WTC11 (cell line): ENCODE data around the gene IFITM10. TPM values are rescaled to one million over a fixed set of nuclear protein-coding genes. Genes with fewer than 3 reads are reported as not detected.

Source experiments
- ATAC-seq: fragments of 200-7000 bp; cut with Tn5 transposase; 2 replicates; pipeline ENCODE4 v1.10.0; 2021; ENCODE audit warnings: mild to moderate bottlenecking, moderate library complexity
- CTCF ChIA-PET: fragments of 300-600 bp; sonication (Branson Sonifier 250); formaldehyde crosslinking; loops from one replicate; lab custom pipeline; 2021; ENCODE audit warnings: antibody characterized with exemption; lab: Charles Lee
- POLR2A ChIA-PET: fragments of 350-600 bp; sonication (Branson Sonifier 250); formaldehyde crosslinking; loops from one replicate; lab custom pipeline; 2021; ENCODE audit warnings: antibody characterized with exemption; lab: Charles Lee
- DNase-seq: peaks from one replicate; pipeline ENCODE4 v3.0.0; 2021; ENCODE audit warnings: low spot score
- H3K27ac Mint-ChIP-seq: 2 replicates; pipeline ENCODE4 v1.8.0; 2021; ENCODE audit warnings: mixed read lengths
- H3K27me3 Mint-ChIP-seq: 2 replicates; pipeline ENCODE4 v1.8.0; 2021; ENCODE audit warnings: low read depth, mild to moderate bottlenecking, moderate library complexity, mixed read lengths
- H3K36me3 Mint-ChIP-seq: 2 replicates; pipeline ENCODE4 v1.8.0; 2021; ENCODE audit warnings: mixed read lengths
- H3K4me1 Mint-ChIP-seq: 2 replicates; pipeline ENCODE4 v1.8.0; 2022; ENCODE audit warnings: mixed read lengths
- H3K4me3 Mint-ChIP-seq: 2 replicates; pipeline ENCODE4 v1.8.0; 2021; ENCODE audit warnings: mild to moderate bottlenecking, moderate library complexity, mixed read lengths
- H3K9me3 Mint-ChIP-seq: 2 replicates; pipeline ENCODE4 v1.8.0; 2021; ENCODE audit warnings: mixed read lengths
- ATF2 ChIP-seq: sonication (generic); formaldehyde crosslinking; IDR thresholded peaks from 2 replicates; pipeline ENCODE4 v1.8.1; 2022; ENCODE audit warnings: low read depth, missing genetic modification reagents, borderline replicate concordance
- ATF3 ChIP-seq: sonication (generic); formaldehyde crosslinking; conservative IDR thresholded peaks from 2 replicates; pipeline ENCODE4 v1.8.1; 2022; ENCODE audit warnings: mild to moderate bottlenecking, missing genetic modification reagents
- CDX4 ChIP-seq: fragments of 250-450 bp; sonication (Bioruptor Pico); IDR thresholded peaks from 2 replicates; pipeline ENCODE4 v1.9.0; 2021; ENCODE audit warnings: moderate library complexity, mild to moderate bottlenecking, inconsistent platforms, borderline replicate concordance
- E2F4 ChIP-seq: sonication (generic); formaldehyde crosslinking; IDR thresholded peaks from 2 replicates; pipeline ENCODE4 v1.8.1; 2022; ENCODE audit warnings: low read depth, mild to moderate bottlenecking, moderate library complexity, missing genetic modification reagents, borderline replicate concordance
- E2F5 ChIP-seq: sonication (generic); formaldehyde crosslinking; IDR thresholded peaks from 2 replicates; pipeline ENCODE4 v1.8.1; 2022; ENCODE audit warnings: mild to moderate bottlenecking, moderate library complexity, missing genetic modification reagents
- ERG ChIP-seq: fragments of 250-450 bp; sonication (Bioruptor Pico); IDR thresholded peaks from 2 replicates; pipeline ENCODE4 v1.8.0; 2021; ENCODE audit warnings: mild to moderate bottlenecking
- MAX ChIP-seq: sonication (generic); formaldehyde crosslinking; IDR thresholded peaks from 2 replicates; pipeline ENCODE4 v1.8.0; 2022; ENCODE audit warnings: mild to moderate bottlenecking, missing genetic modification reagents
- NFYB ChIP-seq: sonication (generic); formaldehyde crosslinking; conservative IDR thresholded peaks from 2 replicates; pipeline ENCODE4 v1.8.0; 2022; ENCODE audit warnings: low read depth, missing genetic modification reagents
- NR2C2 ChIP-seq: sonication (generic); formaldehyde crosslinking; IDR thresholded peaks from 2 replicates; pipeline ENCODE4 v1.8.0; 2022; ENCODE audit warnings: mild to moderate bottlenecking, missing genetic modification reagents
- PRDM15 ChIP-seq: sonication (generic); formaldehyde crosslinking; IDR thresholded peaks from 2 replicates; pipeline ENCODE4 v1.8.0; 2022; ENCODE audit warnings: missing genetic modification reagents
- PREB ChIP-seq: sonication (generic); formaldehyde crosslinking; IDR thresholded peaks from 2 replicates; pipeline ENCODE4 v1.8.1; 2022; ENCODE audit warnings: mild to moderate bottlenecking, missing genetic modification reagents, moderate library complexity, borderline replicate concordance
- RELA ChIP-seq: sonication (generic); formaldehyde crosslinking; IDR thresholded peaks from 2 replicates; pipeline ENCODE4 v1.8.1; 2022; ENCODE audit warnings: missing genetic modification reagents, mild to moderate bottlenecking, borderline replicate concordance
- RORB ChIP-seq: fragments of 250-450 bp; sonication (Bioruptor Pico); IDR thresholded peaks from 2 replicates; pipeline ENCODE4 v1.9.0; 2021; ENCODE audit warnings: mild to moderate bottlenecking
- SMAD3 ChIP-seq: sonication (generic); formaldehyde crosslinking; IDR thresholded peaks from 2 replicates; pipeline ENCODE4 v1.8.0; 2022; ENCODE audit warnings: missing genetic modification reagents, mild to moderate bottlenecking, borderline replicate concordance
- SMAD4 ChIP-seq: sonication (generic); formaldehyde crosslinking; IDR thresholded peaks from 2 replicates; pipeline ENCODE4 v1.8.0; 2022; ENCODE audit warnings: mild to moderate bottlenecking, missing genetic modification reagents
- ZNF121 ChIP-seq: sonication (generic); formaldehyde crosslinking; IDR thresholded peaks from 2 replicates; pipeline ENCODE4 v1.8.0; 2023; ENCODE audit warnings: missing genetic modification reagents
- ZNF138 ChIP-seq: sonication (generic); formaldehyde crosslinking; conservative IDR thresholded peaks from 2 replicates; pipeline ENCODE4 v1.8.1; 2022; ENCODE audit warnings: mild to moderate bottlenecking, moderate library complexity, missing genetic modification reagents
- ZNF219 ChIP-seq: sonication (generic); formaldehyde crosslinking; IDR thresholded peaks from 2 replicates; pipeline ENCODE4 v1.8.0; 2023; ENCODE audit warnings: missing genetic modification reagents, mild to moderate bottlenecking, borderline replicate concordance
- ZNF232 ChIP-seq: sonication (generic); formaldehyde crosslinking; IDR thresholded peaks from 2 replicates; pipeline ENCODE4 v1.8.0; 2022; ENCODE audit warnings: mild to moderate bottlenecking, missing genetic modification reagents
- ZNF423 ChIP-seq: fragments of 250-450 bp; sonication (Bioruptor Pico); IDR thresholded peaks from 2 replicates; pipeline ENCODE4 v2.1.2; 2022; ENCODE audit warnings: mild to moderate bottlenecking, moderate library complexity
- total RNA-seq: library from RNA; stranded (reverse); gene quantifications from 3 replicates; pipeline ENCODE4 v1.2.3, GENCODE V29; 2021

IFITM10 gene
- total RNA-seq, 1 experiment from 2014 or later, result 1.7 TPM

GRCh38 chr11:1759151-1759850 is 8.9 kb upstream of the IFITM10 start (continued):
- TF ChIP-seq PRDM15 (CRISPR knock-in tag), result no peak
- no peak for TF ChIP-seq PREB (CRISPR knock-in tag)
- TF ChIP-seq NR2C2, result no peak
- TF ChIP-seq RORB (CRISPR knock-in tag), result no peak

- ChIA-PET POLR2A (no interaction called here), CTCF (interaction anchor here (0.7 kb wide), 1 partner anchor 8 kb away, joined by 3 read pairs; no protein-coding TSS in a partner anchor)
- no peak overlapping the region for H3K4me3 Mint-ChIP-seq
- H3K27ac Mint-ChIP-seq, result no peak overlapping the region
- H3K9me3 Mint-ChIP-seq, result no peaks in the 10 kb centered on the region
- H3K4me1 Mint-ChIP-seq, result no peaks in the 10 kb centered on the region
- no peaks in the 10 kb centered on the region for H3K27me3 Mint-ChIP-seq
- TF ChIP-seq ZNF232, result no peak
- TF ChIP-seq RELA (CRISPR knock-in tag), result no peak
- TF ChIP-seq E2F5 (CRISPR knock-in tag), result no peak
- no peak for TF ChIP-seq ZNF138 (CRISPR knock-in tag)
- no peak for TF ChIP-seq CDX4
- TF ChIP-seq ZNF121 (CRISPR knock-in tag), result no peak
- no peak for TF ChIP-seq NFYB (CRISPR knock-in tag)
- TF ChIP-seq E2F4 (CRISPR knock-in tag), result no peak
- TF ChIP-seq ZNF423, result no peak
- DNase-seq (no peak), ATAC-seq (no peak)
- no peaks in the 10 kb centered on the region for H3K36me3 Mint-ChIP-seq
These were observed 8.3 kb upstream of the IFITM10 start for GRCh38 chr11:1758611-1759150.

GRCh38 chr11:1757861-1758610 is 7.6 kb upstream of the IFITM10 start:
- Mint-ChIP-seq H3K4me1 (no peaks in the 10 kb centered on the region), H3K36me3 (no peaks in the 10 kb centered on the region), H3K9me3 (no peaks in the 10 kb centered on the region), H3K27me3 (no peaks in the 10 kb centered on the region), H3K4me3 (no peak overlapping the region), H3K27ac (no peak overlapping the region)
- CTCF ChIA-PET, result interaction anchor here (0.7 to 1.6 kb wide), 2 partner anchors 8 to 67 kb away, joined by 3 to 6 read pairs; no protein-coding TSS in a partner anchor
- DNase-seq (no peak), ATAC-seq (no peak; the same call in 1 of the 2 replicates)
- POLR2A ChIA-PET, result no interaction called here
- TF ChIP-seq ZNF232 (no peak), ZNF121 (CRISPR knock-in tag) (no peak), ATF3 (CRISPR knock-in tag) (no peak), MAX (CRISPR knock-in tag) (no peak), SMAD3 (CRISPR knock-in tag) (no peak), SMAD4 (no peak), ATF2 (no peak), ERG (no peak), ZNF219 (CRISPR knock-in tag) (no peak)
